Daoy (cell line): Measurements from ENCODE around the gene PDK4. TPM values are rescaled to one million over a fixed set of nuclear protein-coding genes. Genes with fewer than 3 reads are reported as not detected.
"Not testable (repeated sequence)": the region's sequence is repeated elsewhere in the genome, so short reads cannot be mapped to it uniquely, and the experiment has no call there.

Experiments used
- DNase-seq: peaks from one replicate; pipeline ENCODE4 v3.0.0-alpha.2; 2015; ENCODE audit warnings: low read depth
- total RNA-seq: library from RNA; depleted of rRNA; stranded (reverse); fragments of >200 nt; shearing (Covaris generic); gene quantifications from 2 replicates; pipeline ENCODE4 v1.2.3, GENCODE V29; 2014

The PDK4 gene
- total RNA-seq, 1 experiment from 2014 or later = 0.63 TPM

GRCh38 chr7:95604811-95605210, 8.5 kb upstream of the PDK4 start:
- not testable (repeated sequence) for DNase-seq

- DNase-seq = not testable (repeated sequence)
Observed at GRCh38 chr7:95604397-95604796, 8.1 kb upstream of the PDK4 start.

GRCh38 chr7:95602421-95602820, 6.1 kb upstream of the PDK4 start:
- no peak for DNase-seq

GRCh38 chr7:95601316-95601715, 5.0 kb upstream of the PDK4 start:
- DNase-seq = no peak

- no peak for DNase-seq
Observed at GRCh38 chr7:95599069-95599468, 2.8 kb upstream of the PDK4 start.

- DNase-seq = no peak
Observed at GRCh38 chr7:95598511-95598910, 2.2 kb upstream of the PDK4 start.

- no peak for DNase-seq
Observed at GRCh38 chr7:95595746-95596197, 544 bp downstream of the PDK4 start.

GRCh38 chr7:95594185-95594584, 2.1 kb downstream of the PDK4 start:
- no peak for DNase-seq

GRCh38 chr7:95593343-95593742, 3.0 kb downstream of the PDK4 start:
- no peak for DNase-seq

GRCh38 chr7:95592570-95592969, 3.7 kb downstream of the PDK4 start:
- DNase-seq = no peak

GRCh38 chr7:95590387-95591248, 5.7 kb downstream of the PDK4 start:
- DNase-seq = no peak

GRCh38 chr7:95589766-95590165, 6.5 kb downstream of the PDK4 start:
- no peak for DNase-seq

- no peak for DNase-seq
Observed at GRCh38 chr7:95589031-95589430, 7.3 kb downstream of the PDK4 start.

GRCh38 chr7:95586951-95587301, 9.4 kb downstream of the PDK4 start:
- DNase-seq = no peak

- no peak for DNase-seq
Observed at GRCh38 chr7:95585426-95585789, 10.9 kb downstream of the PDK4 start.

GRCh38 chr7:95584769-95585425, 11.4 kb downstream of the PDK4 start:
- DNase-seq = no peak

- DNase-seq = no peak
Observed at GRCh38 chr7:95583834-95584621, 12.3 kb downstream of the PDK4 start.

- DNase-seq = no peak
Observed at GRCh38 chr7:95582578-95583293, 13.6 kb downstream of the PDK4 start.

GRCh38 chr7:95581467-95581866, 14.8 kb downstream of the PDK4 start:
- no peak for DNase-seq

GRCh38 chr7:95579318-95579717, 17.0 kb downstream of the PDK4 start:
- no peak for DNase-seq

- DNase-seq = no peak
Observed at GRCh38 chr7:95578299-95578855, 17.9 kb downstream of the PDK4 start.

GRCh38 chr7:95577137-95577536, 19.2 kb downstream of the PDK4 start:
- DNase-seq = peak; percentile 59
